HuH-7.5 (cell line): ENCODE results near the gene LRRIQ1.
"Not testable (repeated sequence)": the region's sequence is repeated elsewhere in the genome, so short reads cannot be mapped to it uniquely, and the experiment has no call there.

Experiments
- DNase-seq: peaks from one replicate; pipeline ENCODE4 v3.0.0; 2011; ENCODE audit warnings: low spot score

LRRIQ1 gene

GRCh38 chr12:85036234-85036707 lies at the start of gene LRRIQ1, which contains the start of gene TSPAN19:
Gene LRRIQ1 (plus strand): TSS chr12:85036351. CDS start chr12:85038177, 1,826 bp downstream.
Gene TSPAN19 (minus strand): TSS chr12:85036277. CDS start chr12:85029946, 6,331 bp downstream.
- DNase-seq = peak; percentile 16

GRCh38 chr12:84986586-84986985 lies 49.6 kb upstream of the LRRIQ1 start:
- DNase-seq = no peak

DNA sequence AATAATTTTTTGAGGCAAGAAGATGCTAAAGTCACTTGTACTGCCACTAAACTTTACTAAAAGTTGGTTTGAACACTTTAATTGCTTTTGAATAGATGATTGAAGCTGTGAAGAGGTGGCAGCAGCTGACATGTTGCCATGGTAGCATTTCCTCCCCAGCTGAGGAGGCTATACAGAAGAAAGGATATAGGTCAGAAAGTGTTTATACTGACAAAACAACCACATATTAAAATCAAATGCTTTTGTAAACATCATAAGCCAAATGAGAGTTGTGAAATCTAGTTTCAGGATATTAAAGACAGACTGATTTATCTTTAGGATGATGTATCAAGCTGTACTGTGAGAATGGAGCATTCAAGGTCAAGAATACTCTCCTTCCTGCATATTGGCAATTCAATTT lies 41.7 kb upstream of the LRRIQ1 start:
- no peak for DNase-seq

GRCh38 chr12:84995641-84996040 lies 40.5 kb upstream of the LRRIQ1 start:
- no peak for DNase-seq

DNA sequence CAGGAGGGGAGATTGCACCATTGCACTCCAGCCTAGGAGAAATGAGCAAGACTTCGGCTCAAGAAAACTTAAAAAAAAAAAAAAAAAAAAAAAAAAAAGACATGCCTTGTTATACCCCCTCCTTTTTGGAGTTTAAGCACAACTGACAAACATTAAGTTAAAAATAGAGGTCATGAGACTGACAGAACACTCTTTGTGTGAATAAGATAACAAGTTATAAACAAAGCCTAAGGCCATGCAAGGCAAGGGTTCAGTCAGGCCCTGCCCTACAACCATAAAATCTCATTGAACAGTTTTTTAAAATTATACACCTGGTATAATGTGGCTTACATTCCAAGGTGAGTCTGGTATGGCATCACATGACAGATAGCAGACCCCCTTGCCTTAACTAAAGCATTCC lies 39.4 kb upstream of the LRRIQ1 start:
- no peak for DNase-seq

GRCh38 chr12:84998341-84998740 lies 37.8 kb upstream of the LRRIQ1 start:
- no peak for DNase-seq

GRCh38 chr12:85000729-85001128 lies 35.4 kb upstream of the LRRIQ1 start:
- DNase-seq = no peak

DNA sequence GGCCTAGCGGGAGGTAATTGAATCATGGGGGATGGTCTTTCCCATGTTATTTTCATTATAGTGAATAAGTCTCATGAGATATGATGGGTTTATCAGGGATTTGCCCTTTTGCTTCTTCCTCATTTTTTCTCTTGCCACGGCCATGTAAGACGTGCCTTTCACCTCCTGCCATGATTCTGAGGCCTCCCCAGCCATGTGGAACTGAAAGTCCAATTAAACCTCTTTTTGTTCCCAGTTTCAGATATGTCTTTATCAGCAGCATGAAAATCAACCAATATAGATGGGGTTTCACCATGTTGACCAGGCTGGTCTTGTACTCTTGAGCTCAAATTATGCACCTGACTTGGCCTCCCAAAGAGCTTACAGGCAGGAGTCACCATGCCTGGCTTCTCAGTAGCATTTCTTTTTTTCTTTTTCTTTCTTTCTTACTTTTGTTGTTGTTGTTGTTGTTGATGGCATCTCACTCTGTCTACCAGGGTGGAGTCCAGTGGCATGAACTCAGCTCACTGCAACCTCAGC lies 33.3 kb upstream of the LRRIQ1 start:
- DNase-seq = no peak

DNA sequence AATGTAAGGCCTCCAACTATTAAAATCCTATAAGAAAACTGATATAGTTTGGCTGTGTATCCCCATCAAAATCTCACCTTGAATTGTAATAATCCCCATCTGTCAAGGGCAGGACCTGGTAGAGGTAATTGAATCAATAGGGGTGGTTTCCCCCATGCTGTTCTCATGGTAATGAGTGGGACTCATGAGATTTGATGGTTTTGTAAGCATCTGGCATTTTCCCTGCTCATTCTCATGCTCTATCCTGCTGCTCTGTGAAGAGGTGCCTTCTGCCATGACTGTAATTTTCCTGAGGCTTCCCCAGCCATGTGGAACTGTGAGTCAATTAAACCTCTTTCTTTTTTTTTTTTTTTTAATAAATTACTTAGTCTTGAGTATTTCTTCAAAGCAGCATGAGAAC lies 31.9 kb upstream of the LRRIQ1 start:
- no peak for DNase-seq

DNA sequence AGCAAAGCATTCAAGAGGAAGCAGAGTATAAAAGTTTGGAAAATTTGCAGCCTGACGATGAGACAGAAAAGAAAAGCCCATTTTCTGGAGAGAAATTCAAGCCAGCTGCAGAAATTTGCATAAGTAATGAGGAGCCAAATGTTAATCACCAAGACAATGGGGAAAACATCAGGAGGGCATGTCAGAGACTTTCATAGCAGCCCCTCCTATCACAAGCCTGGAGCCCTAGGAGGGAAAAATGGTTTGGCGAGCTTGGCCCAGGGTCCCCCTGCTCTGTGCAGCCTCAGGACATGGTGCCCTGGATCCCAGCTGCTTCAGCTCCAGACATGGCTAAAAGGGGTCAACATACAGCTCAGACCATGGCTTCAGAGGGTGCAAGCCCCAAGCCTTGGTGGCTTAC lies 31.1 kb upstream of the LRRIQ1 start:
- DNase-seq = not testable (repeated sequence)

DNA sequence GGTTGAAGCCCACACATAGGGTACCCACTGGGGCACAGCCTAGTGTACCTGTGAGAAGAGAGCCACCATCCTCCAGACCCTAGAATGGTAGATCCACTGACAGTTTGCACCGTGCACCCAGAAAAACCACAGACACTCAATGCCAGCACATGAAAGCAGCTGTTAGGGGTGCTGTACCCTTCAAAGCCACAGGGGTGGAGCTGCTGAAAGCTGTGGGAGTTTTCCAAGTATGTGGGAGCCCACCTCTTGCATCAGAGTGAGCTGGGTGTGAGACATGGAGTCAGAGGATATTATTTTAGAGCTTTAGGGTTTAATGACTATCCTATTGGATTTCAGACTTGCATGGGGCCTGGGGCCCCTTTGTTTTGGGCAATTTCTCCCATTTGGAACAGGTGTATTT lies 30.5 kb upstream of the LRRIQ1 start:
- no peak for DNase-seq

DNA sequence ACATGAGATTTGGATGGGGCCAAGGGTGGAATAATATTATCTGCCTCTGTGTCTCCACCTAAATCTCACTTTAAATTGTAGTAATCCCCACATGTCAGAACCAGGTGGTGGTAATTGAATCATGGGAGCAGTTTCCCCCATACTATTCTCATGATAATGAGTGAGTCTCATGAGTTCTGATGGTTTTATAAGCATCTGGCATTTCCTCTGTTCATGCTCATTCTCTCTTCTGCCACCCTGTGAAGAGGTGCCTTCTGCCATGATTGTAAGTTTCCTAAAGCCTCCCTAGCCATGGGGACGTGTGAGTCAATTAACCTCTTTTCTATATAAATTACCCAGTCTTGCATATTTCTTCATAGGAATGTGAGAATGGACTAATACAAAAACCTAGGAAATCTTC lies 29.9 kb upstream of the LRRIQ1 start:
- DNase-seq = no peak

- no peak for DNase-seq
Observed at GRCh38 chr12:85007836-85008235, 28.3 kb upstream of the LRRIQ1 start.

GRCh38 chr12:85016413-85016812 lies 19.7 kb upstream of the LRRIQ1 start:
- DNase-seq = no peak

DNA sequence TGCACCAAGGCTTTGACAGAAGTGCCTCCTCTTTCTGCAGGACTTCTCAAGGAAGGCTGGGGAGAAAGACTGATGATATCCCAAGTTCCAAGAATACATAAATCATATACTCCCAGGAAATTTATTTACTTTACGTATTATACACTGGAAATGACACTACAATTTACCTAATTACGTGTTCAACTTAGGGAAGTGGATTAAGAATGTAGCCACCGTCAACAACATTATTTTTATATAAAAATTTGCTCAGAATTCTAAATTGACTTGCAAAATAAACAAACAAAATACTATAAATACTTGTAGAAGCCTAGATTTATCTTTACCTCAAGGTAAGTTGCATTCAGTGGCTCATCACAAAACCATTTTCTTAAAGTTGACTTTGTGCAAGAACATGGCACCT lies 19.0 kb upstream of the LRRIQ1 start:
- no peak for DNase-seq

DNA sequence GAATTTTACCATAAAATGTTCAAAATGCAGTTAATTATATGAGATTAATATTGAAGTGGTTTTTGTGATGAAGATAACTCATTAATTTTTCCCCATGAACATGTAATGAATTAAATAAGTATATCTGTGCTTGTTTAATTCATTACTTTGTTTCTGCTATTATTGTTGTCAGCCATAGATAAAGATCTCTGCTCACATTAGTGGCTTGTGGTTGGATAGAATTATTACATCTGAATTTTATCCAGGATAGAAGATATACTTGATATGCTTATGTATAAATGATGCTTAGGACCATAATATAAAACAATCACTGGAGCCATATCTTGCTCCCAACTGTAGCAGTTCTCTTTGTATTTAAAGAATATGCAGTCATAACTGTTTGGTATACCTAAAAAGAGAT lies 18.5 kb upstream of the LRRIQ1 start:
- DNase-seq = no peak

- no peak for DNase-seq
Observed at GRCh38 chr12:85018098-85018497, 18.1 kb upstream of the LRRIQ1 start.

- no peak for DNase-seq
Observed at GRCh38 chr12:85029456-85029855, 6.7 kb upstream of the LRRIQ1 start.

DNA sequence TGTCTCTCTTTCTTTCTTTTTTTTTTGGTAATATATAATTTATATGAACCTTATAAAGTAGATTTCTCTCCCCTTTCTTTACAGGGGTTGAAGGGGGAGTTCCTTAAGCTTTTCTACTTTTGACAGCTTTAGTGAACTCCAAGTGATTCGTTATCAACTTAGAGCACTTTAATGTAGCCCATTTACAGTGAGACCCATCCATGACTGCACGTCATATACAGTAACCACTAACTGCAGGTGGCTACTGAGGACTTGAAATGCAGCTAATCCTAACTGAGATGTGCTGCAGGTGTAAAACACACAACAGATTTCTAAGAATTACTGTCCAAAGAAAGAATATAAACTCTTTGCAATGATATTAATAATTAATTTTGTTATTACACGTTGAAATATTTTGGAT lies 582 bp downstream of the LRRIQ1 start:
- DNase-seq = no peak

DNA sequence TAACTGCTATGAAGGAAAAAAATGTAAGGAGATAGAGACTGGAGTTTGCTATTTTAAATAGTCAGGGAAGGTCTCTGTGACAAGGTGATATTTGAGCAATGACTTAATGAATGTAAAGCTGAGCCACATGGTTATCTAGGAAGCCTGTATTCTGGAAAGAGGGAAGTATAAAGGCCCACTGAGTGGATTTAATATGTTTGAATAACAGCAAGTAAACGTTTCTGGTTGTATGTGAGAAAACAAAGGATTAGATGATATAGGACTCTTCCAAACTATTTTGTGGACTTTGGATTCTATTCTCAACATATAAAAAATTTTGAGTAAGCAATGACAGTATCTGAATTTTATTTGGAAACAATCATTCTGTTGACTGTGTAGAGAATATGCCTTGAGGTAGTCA lies 5.2 kb downstream of the LRRIQ1 start:
- no peak for DNase-seq

GRCh38 chr12:85043829-85044228 lies 7.7 kb downstream of the LRRIQ1 start:
- DNase-seq = no peak

DNA sequence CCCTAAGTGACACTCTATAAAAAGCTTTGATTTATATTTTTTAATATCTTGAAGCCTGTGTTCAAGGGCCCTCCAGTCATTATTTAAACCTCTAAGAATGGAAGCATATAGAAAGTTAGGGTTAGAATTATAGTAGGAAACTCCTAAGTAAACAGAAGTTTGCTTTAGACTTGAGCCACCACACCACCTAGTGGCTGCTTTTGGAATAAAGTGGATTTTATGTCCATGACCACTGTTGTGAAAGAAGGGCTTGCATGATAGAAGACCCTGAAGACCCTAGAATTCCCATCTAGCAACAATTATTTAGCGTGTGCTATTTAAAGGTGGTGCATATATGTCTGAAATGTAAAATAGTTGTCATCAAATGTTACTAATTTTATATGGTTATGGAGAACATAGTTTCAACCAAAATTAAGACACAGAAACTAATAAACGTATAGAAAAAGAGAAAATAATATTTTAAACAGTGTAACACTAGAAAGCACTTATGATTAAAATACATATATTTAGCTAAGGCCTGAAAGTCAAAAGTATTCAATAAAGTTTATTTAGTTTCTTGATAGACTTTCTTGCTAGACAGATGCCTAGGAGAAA lies 21.3 kb downstream of the LRRIQ1 start:
- DNase-seq = peak; percentile 4

DNA sequence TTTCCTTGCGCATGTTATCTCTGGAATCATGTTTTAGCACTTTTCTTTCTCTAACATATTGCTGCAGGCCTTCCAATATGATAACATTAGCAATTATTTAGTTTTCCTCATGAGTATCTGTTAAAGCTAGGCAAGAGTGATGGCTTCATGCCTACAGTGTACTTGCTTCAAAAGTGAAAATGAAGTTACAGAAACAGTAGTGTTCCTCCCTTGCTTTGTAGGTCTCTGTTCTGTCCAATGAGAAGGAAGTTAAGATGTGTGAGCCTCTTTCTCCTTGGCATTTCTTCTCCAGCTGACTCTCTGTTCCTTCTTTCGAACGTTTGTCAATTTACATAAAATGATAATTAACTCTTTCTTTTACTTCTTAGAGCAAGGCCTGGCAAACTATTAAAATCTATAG lies 22.2 kb downstream of the LRRIQ1 start:
- no peak for DNase-seq

DNA sequence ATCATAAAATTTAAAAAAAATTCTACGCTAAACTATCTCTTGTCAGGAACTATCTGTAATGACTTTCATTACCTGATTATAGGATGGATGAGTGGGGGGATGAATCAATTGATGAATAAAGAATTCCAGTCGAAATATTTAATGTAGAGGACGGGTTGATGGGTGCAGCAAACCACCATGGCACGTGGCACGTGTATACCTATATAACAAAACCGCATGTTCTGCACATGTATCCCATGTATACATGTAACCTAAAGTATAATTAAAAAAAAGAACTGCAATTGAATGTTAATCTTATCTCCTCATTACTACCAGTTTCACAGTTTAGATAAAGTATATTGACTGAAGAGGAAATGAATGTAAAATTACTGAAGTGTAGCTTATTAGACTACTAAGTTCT lies 23.4 kb downstream of the LRRIQ1 start:
- no peak for DNase-seq
